H9 (cell line): ENCODE measurements around the gene TM9SF4. TPM values are rescaled to one million over a fixed set of nuclear protein-coding genes. Genes with fewer than 3 reads are reported as not detected.

Experiments
- DNase-seq: peaks from one replicate; pipeline ENCODE4 v3.0.0-alpha.2; 2017
- H2AFZ ChIP-seq: one replicate; pipeline ENCODE4 v1.6.1; 2013; ENCODE audit warnings: mild to moderate bottlenecking, low read length, control low read depth, moderate library complexity
- H2AK5ac ChIP-seq: 2 replicates; pipeline ENCODE4 v1.6.1; 2013; ENCODE audit warnings: low read length, control low read depth, mixed read lengths; ENCODE audit not compliant: insufficient read length
- H2BK120ac ChIP-seq: one replicate; pipeline ENCODE4 v1.6.1; 2013; ENCODE audit warnings: low read depth, mild to moderate bottlenecking, low read length, control low read depth, inconsistent platforms; ENCODE audit not compliant: poor library complexity, severe bottlenecking
- H2BK12ac ChIP-seq: 2 replicates; pipeline ENCODE4 v1.6.1; 2013; ENCODE audit warnings: low read length, control low read depth, mixed read lengths, low read depth; ENCODE audit not compliant: insufficient read length
- H2BK15ac ChIP-seq: 2 replicates; pipeline ENCODE4 v1.6.1; 2013; ENCODE audit warnings: low read depth, low read length, control low read depth
- H2BK20ac ChIP-seq: one replicate; pipeline ENCODE4 v1.6.1; 2013; ENCODE audit warnings: low read depth, mild to moderate bottlenecking, low read length, control low read depth, inconsistent platforms; ENCODE audit not compliant: poor library complexity, severe bottlenecking
- H2BK5ac ChIP-seq: 2 replicates; pipeline ENCODE4 v1.6.1; 2013; ENCODE audit warnings: low read length, control low read depth, mixed read lengths; ENCODE audit not compliant: insufficient read length
- H3K14ac ChIP-seq: 2 replicates; pipeline ENCODE4 v1.6.1; 2013; ENCODE audit warnings: low read length, control low read depth; ENCODE audit not compliant: insufficient read depth
- H3K18ac ChIP-seq: 2 replicates; pipeline ENCODE4 v1.6.1; 2013; ENCODE audit warnings: low read depth, mild to moderate bottlenecking, mixed read lengths, low read length, control low read depth; ENCODE audit not compliant: insufficient read length
- H3K23ac ChIP-seq: 2 replicates; pipeline ENCODE4 v1.6.1; 2013; ENCODE audit warnings: low read length, control low read depth, mixed read lengths, low read depth; ENCODE audit not compliant: insufficient read length
- H3K23me2 ChIP-seq: 2 replicates; pipeline ENCODE4 v1.6.1; 2013; ENCODE audit warnings: low read depth, mild to moderate bottlenecking, mixed read lengths, low read length, control low read depth; ENCODE audit not compliant: insufficient read length, poor library complexity, severe bottlenecking
- H3K27ac ChIP-seq: 2 replicates; pipeline ENCODE4 v1.5.1; 2013; ENCODE audit warnings: low read length, control low read depth, mixed read lengths, low read depth; ENCODE audit not compliant: insufficient read length
- H3K27me3 ChIP-seq: 2 replicates; pipeline ENCODE4 v1.6.1; 2013; ENCODE audit warnings: low read length, control low read depth, inconsistent platforms; ENCODE audit not compliant: insufficient read depth
- H3K4ac ChIP-seq: 2 replicates; pipeline ENCODE4 v1.6.1; 2013; ENCODE audit warnings: low read depth, mild to moderate bottlenecking, control low read depth, inconsistent platforms, low read length, moderate library complexity
- H3K4me1 ChIP-seq: 2 replicates; pipeline ENCODE4 v1.6.1; 2013; ENCODE audit warnings: low read length, control low read depth, inconsistent platforms; ENCODE audit not compliant: insufficient read depth
- H3K4me2 ChIP-seq: 2 replicates; pipeline ENCODE4 v1.6.1; 2013; ENCODE audit warnings: low read length, control low read depth, mixed read lengths; ENCODE audit not compliant: insufficient read length, insufficient read depth
- H3K56ac ChIP-seq: 2 replicates; pipeline ENCODE4 v1.6.1; 2013; ENCODE audit warnings: low read depth, mild to moderate bottlenecking, mixed read lengths, low read length, control low read depth; ENCODE audit not compliant: insufficient read length
- H3K79me1 ChIP-seq: 2 replicates; pipeline ENCODE4 v1.6.1; 2013; ENCODE audit warnings: low read depth, mild to moderate bottlenecking, moderate library complexity, low read length, control low read depth, inconsistent platforms; ENCODE audit not compliant: insufficient read depth, poor library complexity, severe bottlenecking
- H3K79me2 ChIP-seq: 2 replicates; pipeline ENCODE4 v1.6.1; 2013; ENCODE audit warnings: low read length, control low read depth, inconsistent platforms; ENCODE audit not compliant: insufficient read depth
- H3K9ac ChIP-seq: 2 replicates; pipeline ENCODE4 v1.6.1; 2013; ENCODE audit warnings: low read length, control low read depth, mixed read lengths; ENCODE audit not compliant: insufficient read length; ENCODE audit errors: extremely low read depth
- H3K9me3 ChIP-seq: one replicate; pipeline ENCODE4 v1.6.1; 2013; ENCODE audit warnings: low read depth, low read length, inconsistent platforms; ENCODE audit not compliant: control insufficient read depth
- H3T11ph ChIP-seq: one replicate; pipeline ENCODE4 v1.6.1; 2013; ENCODE audit warnings: mild to moderate bottlenecking, low read length, control low read depth, inconsistent platforms
- H4K20me1 ChIP-seq: one replicate; pipeline ENCODE4 v1.6.1; 2013; ENCODE audit not compliant: control insufficient read depth, insufficient read length, insufficient read depth
- H4K5ac ChIP-seq: 2 replicates; pipeline ENCODE4 v1.6.1; 2013; ENCODE audit warnings: low read depth, mild to moderate bottlenecking, mixed read lengths, low read length, control low read depth; ENCODE audit not compliant: insufficient read length
- H4K8ac ChIP-seq: replicated peaks from 2 replicates; pipeline ENCODE4 v1.6.1; 2013; ENCODE audit warnings: low read length, control low read depth, mixed read lengths, low read depth; ENCODE audit not compliant: insufficient read length
- H4K91ac ChIP-seq: 2 replicates; pipeline ENCODE4 v1.6.1; 2013; ENCODE audit warnings: low read depth, mild to moderate bottlenecking, moderate library complexity, mixed read lengths, low read length, control low read depth; ENCODE audit not compliant: insufficient read length
- H3K27ac Mint-ChIP-seq, 3 experiments: 2 replicates in 2 of 3; 3 replicates in 1 of 3; pipeline ENCODE4 v1.8.0; 2020 to 2021; ENCODE audit warnings: mixed read lengths in 3 of 3, mild to moderate bottlenecking in 1 of 3, moderate library complexity in 1 of 3
- H3K27me3 Mint-ChIP-seq: 2 replicates; pipeline ENCODE4 v1.8.0; 2021; ENCODE audit warnings: low read depth, mild to moderate bottlenecking, moderate library complexity, mixed read lengths
- H3K36me3 Mint-ChIP-seq, 3 experiments: 2 replicates in 2 of 3; 3 replicates in 1 of 3; pipeline ENCODE4 v1.8.0; 2020 to 2021; ENCODE audit warnings: low read depth in 3 of 3, mixed read lengths in 3 of 3; ENCODE audit not compliant: insufficient read depth in 1 of 3
- H3K4me1 Mint-ChIP-seq, 2 experiments: 2 replicates each; pipeline ENCODE4 v1.8.0; 2020; ENCODE audit warnings: mixed read lengths in 2 of 2
- H3K4me3 Mint-ChIP-seq, 2 experiments: 2 replicates in 1 of 2; 3 replicates in 1 of 2; pipeline ENCODE4 v1.8.0; 2020 to 2021; ENCODE audit warnings: mild to moderate bottlenecking in 2 of 2, mixed read lengths in 2 of 2, moderate library complexity in 1 of 2
- H3K9me3 Mint-ChIP-seq, 2 experiments: 2 replicates in 1 of 2; 3 replicates in 1 of 2; pipeline ENCODE4 v1.8.0; 2020; ENCODE audit warnings: mild to moderate bottlenecking in 2 of 2, mixed read lengths in 2 of 2, moderate library complexity in 1 of 2
- CTCF ChIP-seq: fragments of 200-600 bp; sonication (generic); conservative IDR thresholded peaks from 3 replicates; pipeline ENCODE4 v1.8.0; 2021; ENCODE audit warnings: antibody characterized with exemption, mild to moderate bottlenecking
- total RNA-seq: library from RNA; stranded (reverse); gene quantifications from 2 replicates; pipeline ENCODE4 v1.2.1, GENCODE V29; 2021

Gene TM9SF4
- total RNA-seq, 1 experiment from 2014 or later = 62.3 TPM

DNA sequence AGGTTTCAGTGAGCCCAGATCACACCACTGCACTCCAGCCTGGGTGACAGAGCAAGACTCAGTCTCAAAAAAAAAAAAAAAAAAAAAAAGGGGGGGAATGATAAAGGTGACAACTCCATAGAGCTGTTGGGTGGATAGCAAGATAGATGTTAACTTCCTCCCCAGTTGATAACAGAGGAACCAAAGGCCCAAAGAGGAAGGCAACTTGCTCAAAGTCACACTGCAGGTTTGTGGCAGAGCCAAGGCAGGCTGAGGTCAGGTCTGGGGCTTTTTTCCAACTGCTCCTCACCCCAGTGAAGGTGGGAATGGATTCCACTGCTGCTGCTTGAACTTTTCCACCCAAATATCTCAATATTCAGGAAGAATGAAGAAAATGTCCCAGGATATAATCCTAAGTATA is 30.7 kb upstream of the TM9SF4 start:
- no peak overlapping the region for H2BK12ac ChIP-seq
- no peak for TF ChIP-seq CTCF
- H3K27ac ChIP-seq = no peak overlapping the region
- no peaks in the 10 kb centered on the region for H4K20me1 ChIP-seq
- H3K27me3 ChIP-seq = no peaks in the 10 kb centered on the region
- no peak overlapping the region for H2AFZ ChIP-seq
- H2BK5ac ChIP-seq = no peak overlapping the region
- Mint-ChIP-seq H3K4me1 (peaks cover 3 to 6% of the 10 kb centered on the region in 2 experiments; a peak in 2 of 4 replicates), H3K4me3 (no peak overlapping the region), H3K9me3 (no peaks in the 10 kb centered on the region), H3K27ac (0 out of 7 replicates have a peak overlapping the region, but pooled peaks of 1 of the 3 experiments have one; percentile 62), H3K36me3 (no peaks in the 10 kb centered on the region; a peak in 1 of 7 replicates), H3K27me3 (peaks cover 21% of the 10 kb centered on the region)
- no peak overlapping the region for H3K56ac ChIP-seq
- H2AK5ac ChIP-seq = no peak overlapping the region
- no peak overlapping the region for H4K5ac ChIP-seq
- H3K18ac ChIP-seq = no peak overlapping the region
- no peaks in the 10 kb centered on the region for H3K4me1 ChIP-seq
- no peaks in the 10 kb centered on the region for H3K9me3 ChIP-seq
- H2BK15ac ChIP-seq = no peak overlapping the region
- H2BK20ac ChIP-seq = no peak overlapping the region
- H3K79me1 ChIP-seq = no peaks in the 10 kb centered on the region
- H3K23me2 ChIP-seq = no peaks in the 10 kb centered on the region
- H4K91ac ChIP-seq = no peak overlapping the region
- H3K23ac ChIP-seq = no peak overlapping the region
- H3K9ac ChIP-seq = no peak overlapping the region
- H4K8ac ChIP-seq = no peak overlapping the region
- H3K14ac ChIP-seq = no peak overlapping the region
- H3K4me2 ChIP-seq = no peak overlapping the region
- no peak overlapping the region for H3K4ac ChIP-seq
- H2BK120ac ChIP-seq = no peak overlapping the region
- no peaks in the 10 kb centered on the region for H3K79me2 ChIP-seq
- no peak overlapping the region for H3T11ph ChIP-seq
- no peak for DNase-seq
